Ascending aorta (tissue), 2 donors: ENCODE measurements around the gene LINC00237. TPM values are rescaled to one million over a fixed set of nuclear protein-coding genes. Genes with fewer than 3 reads are reported as not detected.

Source experiments
- DNase-seq, 2 donors: peaks; one replicate each; pipeline ENCODE4 v3.0.0-alpha.2; 2019; ENCODE audit warnings: low spot score in 2 of 2
- H3K27ac ChIP-seq, 2 donors: fragments of 200-600 bp; sonication (generic); one replicate each; pipeline ENCODE4 v1.5.1; 2016 to 2017; ENCODE audit warnings: mild to moderate bottlenecking in 1 of 2
- H3K27me3 ChIP-seq: fragments of 200-600 bp; sonication (generic); one replicate; pipeline ENCODE4 v1.5.1; 2017
- H3K36me3 ChIP-seq, 2 donors: fragments of 200-600 bp; sonication (generic); one replicate each; pipeline ENCODE4 v1.5.1; 2016
- H3K4me1 ChIP-seq, 2 donors: fragments of 200-600 bp; sonication (generic); one replicate each; pipeline ENCODE4 v1.5.1; 2016 to 2017; ENCODE audit warnings: mild to moderate bottlenecking in 1 of 2
- H3K4me3 ChIP-seq, 2 donors: fragments of 200-600 bp; sonication (generic); one replicate each; pipeline ENCODE4 v1.5.1; 2016 to 2017; ENCODE audit warnings: mild to moderate bottlenecking in 1 of 2
- H3K9me3 ChIP-seq, 2 donors: fragments of 200-600 bp; sonication (generic); one replicate each; pipeline ENCODE4 v1.5.1; 2016
- intact Hi-C: fragments of 100-400 bp; cut with DNase I; formaldehyde crosslinking; loops from one replicate; pipeline ENCODE4 v1.15.1; 2023
- total RNA-seq: library from RNA; depleted of rRNA; stranded (reverse); fragments of >200 nt; gene quantifications from one replicate; pipeline ENCODE4 v1.1.0, GENCODE V29; 2016
- TF ChIP-seq, protein P1 (sequence below), 3 experiments: fragments of 200-600 bp in 2 of 3; fragments of 450-650 bp in 1 of 3; sonication (generic) in 2 of 3; IDR thresholded peaks; one replicate each; pipeline ENCODE4 v1.5.1; 2016 to 2019; ENCODE audit warnings: antibody characterized with exemption in 3 of 3, mild to moderate bottlenecking in 1 of 3, moderate library complexity in 1 of 3

The LINC00237 gene
- total RNA-seq, 1 donor from 2014 or later = not detected

DNA sequence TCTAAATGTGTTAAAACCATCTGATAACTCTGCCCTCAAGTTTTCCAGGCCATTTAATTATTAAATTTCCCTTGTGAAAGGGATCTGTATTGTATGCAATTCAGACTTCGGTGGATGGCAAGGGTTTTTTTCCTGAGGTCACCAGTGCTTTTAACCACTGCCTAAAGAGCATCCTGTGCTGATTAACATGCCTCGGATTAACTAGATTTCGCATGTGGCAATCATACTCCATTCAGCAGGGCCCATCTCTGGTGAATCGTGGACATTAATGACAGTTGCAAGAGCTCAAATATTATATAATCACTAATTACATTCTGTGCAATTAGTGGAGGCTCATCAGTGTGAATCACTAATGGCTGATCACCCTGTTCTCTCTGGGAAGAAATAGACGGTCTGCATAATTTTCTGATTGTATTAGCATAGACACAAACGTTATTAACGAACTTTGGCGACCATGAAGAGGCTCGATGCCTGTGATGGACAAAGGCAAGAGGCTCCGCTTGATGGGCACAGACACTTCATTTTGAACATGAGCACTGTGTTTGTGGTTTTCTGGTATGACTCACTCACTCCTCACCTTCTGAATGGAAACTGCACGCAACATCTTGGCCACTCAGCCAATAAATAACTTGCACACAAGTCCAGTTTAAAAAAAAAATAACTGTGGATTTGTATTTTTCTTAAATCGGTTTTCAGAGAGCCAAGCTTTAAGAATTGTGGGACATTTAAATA lies 31.4 kb downstream of the LINC00237 start:
- intact Hi-C loops = no loop called here
- H3K4me3 ChIP-seq = no peak overlapping the region
- no peak overlapping the region for H3K27ac ChIP-seq
- TF ChIP-seq, protein P1, sequence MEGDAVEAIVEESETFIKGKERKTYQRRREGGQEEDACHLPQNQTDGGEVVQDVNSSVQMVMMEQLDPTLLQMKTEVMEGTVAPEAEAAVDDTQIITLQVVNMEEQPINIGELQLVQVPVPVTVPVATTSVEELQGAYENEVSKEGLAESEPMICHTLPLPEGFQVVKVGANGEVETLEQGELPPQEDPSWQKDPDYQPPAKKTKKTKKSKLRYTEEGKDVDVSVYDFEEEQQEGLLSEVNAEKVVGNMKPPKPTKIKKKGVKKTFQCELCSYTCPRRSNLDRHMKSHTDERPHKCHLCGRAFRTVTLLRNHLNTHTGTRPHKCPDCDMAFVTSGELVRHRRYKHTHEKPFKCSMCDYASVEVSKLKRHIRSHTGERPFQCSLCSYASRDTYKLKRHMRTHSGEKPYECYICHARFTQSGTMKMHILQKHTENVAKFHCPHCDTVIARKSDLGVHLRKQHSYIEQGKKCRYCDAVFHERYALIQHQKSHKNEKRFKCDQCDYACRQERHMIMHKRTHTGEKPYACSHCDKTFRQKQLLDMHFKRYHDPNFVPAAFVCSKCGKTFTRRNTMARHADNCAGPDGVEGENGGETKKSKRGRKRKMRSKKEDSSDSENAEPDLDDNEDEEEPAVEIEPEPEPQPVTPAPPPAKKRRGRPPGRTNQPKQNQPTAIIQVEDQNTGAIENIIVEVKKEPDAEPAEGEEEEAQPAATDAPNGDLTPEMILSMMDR (IDR thresholded peaks at IDR 0.05) = no peak
- no peaks in the 10 kb centered on the region for H3K27me3 ChIP-seq
- H3K36me3 ChIP-seq = no peaks in the 10 kb centered on the region
- no peak for DNase-seq
- H3K4me1 ChIP-seq = no peaks in the 10 kb centered on the region
- H3K9me3 ChIP-seq = no peaks in the 10 kb centered on the region

DNA sequence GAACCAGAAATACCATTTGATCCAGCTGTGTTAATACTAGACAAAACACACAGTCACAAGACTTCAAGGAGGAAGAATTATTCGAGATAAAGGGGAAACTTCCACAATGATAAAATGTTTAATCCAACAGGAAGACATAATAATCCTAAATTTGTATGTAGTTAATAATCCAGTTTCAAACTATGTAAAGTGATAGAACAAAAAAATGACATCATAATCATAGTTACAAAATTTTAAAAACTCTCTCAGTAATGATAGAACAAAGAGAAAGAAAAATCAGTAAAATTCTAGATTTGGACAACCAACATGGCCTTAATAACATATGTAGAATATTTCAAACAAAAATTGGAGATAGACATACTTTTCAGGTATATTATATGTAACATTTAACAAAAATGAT lies 38.9 kb downstream of the LINC00237 start:
- H3K4me1 ChIP-seq = no peaks in the 10 kb centered on the region
- no peak for DNase-seq
- intact Hi-C loops = no loop called here
- no peaks in the 10 kb centered on the region for H3K36me3 ChIP-seq
- H3K27me3 ChIP-seq = no peaks in the 10 kb centered on the region
- no peak overlapping the region for H3K4me3 ChIP-seq
- no peaks in the 10 kb centered on the region for H3K9me3 ChIP-seq
- TF ChIP-seq, protein P1 (IDR thresholded peaks at IDR 0.05) = no peak
- no peak overlapping the region for H3K27ac ChIP-seq

DNA sequence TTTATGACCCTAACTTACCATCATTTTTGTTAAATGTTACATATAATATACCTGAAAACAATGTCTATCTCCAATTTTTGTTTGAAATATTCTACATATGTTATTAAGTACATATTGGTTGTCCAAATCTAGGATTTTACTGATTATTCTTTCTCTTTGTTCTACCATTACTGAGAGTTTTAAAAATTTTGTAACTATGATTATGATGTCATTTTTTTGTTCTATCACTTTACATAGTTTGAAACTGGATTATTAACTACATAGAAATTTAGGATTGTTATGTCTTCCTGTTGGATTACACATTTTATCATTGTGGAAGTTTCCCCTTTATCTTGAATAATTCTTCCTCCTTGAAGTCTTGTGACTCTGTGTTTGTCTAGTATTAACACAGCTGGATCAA lies 41.2 kb downstream of the LINC00237 start:
- Histone ChIP-seq H3K9me3 (no peaks in the 10 kb centered on the region), H3K4me3 (no peak overlapping the region), H3K27me3 (no peaks in the 10 kb centered on the region), H3K27ac (no peak overlapping the region), H3K36me3 (no peaks in the 10 kb centered on the region), H3K4me1 (no peaks in the 10 kb centered on the region)
- TF ChIP-seq, protein P1 (IDR thresholded peaks at IDR 0.05) = no peak
- intact Hi-C loops = no loop called here
- DNase-seq = no peak

DNA sequence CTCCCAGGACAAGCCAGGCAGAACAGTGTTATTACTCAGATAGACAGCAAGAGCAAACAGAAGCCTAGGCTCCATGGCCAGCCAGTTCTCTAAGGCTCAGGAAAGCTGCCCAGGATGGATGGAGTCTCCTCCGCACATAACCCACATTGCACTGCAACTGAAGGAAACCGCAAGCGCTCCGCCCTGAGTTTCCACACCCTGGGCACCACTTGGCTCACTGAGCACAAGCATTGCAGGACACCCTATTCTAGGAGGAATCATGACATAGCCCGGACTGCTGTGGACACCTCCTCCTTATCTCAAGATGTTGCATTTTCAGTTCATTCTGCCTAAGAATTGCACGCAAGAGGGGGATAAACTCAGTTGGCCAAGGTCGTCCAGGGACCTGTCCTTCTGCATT lies 42.9 kb downstream of the LINC00237 start:
- intact Hi-C loops = no loop called here
- H3K27me3 ChIP-seq = no peaks in the 10 kb centered on the region
- H3K36me3 ChIP-seq = no peaks in the 10 kb centered on the region
- H3K27ac ChIP-seq = no peak overlapping the region
- TF ChIP-seq, protein P1 (IDR thresholded peaks at IDR 0.05) = no peak
- no peaks in the 10 kb centered on the region for H3K9me3 ChIP-seq
- no peaks in the 10 kb centered on the region for H3K4me1 ChIP-seq
- H3K4me3 ChIP-seq = no peak overlapping the region
- DNase-seq = no peak

DNA sequence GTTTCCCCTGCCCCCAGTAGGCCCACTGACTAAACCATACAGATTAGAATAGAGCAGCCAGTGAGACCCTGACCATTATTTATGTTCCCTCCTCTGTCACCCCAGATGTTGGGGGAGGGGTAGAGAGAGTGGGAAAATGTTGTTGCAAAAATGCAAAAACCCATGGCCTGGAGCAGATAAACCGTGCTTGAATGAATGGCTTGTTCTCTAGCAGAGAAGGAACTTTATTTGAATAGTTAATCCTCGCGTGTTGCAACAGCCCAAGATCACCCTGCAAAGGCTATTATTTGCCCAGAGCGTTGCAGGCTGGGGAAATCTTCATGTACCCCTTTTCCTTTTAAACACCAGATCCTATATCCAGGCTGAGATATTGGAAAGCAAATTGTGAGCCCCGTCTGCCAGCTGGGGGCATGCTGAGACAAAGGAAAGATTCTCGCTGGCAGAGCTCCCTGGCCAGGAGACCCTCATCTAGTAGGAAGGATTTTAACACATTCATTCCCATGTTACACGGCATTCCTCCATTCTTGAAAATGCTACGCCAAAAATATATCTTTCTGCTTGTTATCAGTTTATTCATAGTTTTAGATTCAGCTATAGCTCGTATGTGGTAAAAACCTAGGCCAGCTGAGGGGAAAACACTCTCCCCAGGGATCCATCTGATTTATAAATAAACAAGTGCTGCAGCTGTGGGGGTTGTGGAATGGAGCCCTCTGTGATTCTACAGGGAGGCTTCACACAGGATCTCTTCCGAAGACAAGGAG lies 53.0 kb downstream of the LINC00237 start:
- no peaks in the 10 kb centered on the region for H3K27me3 ChIP-seq
- H3K36me3 ChIP-seq = no peaks in the 10 kb centered on the region
- no peak for DNase-seq
- intact Hi-C loops = no loop called here
- no peaks in the 10 kb centered on the region for H3K4me1 ChIP-seq
- H3K27ac ChIP-seq = no peak overlapping the region
- TF ChIP-seq, protein P1 (IDR thresholded peaks at IDR 0.05) = no peak
- H3K9me3 ChIP-seq = no peaks in the 10 kb centered on the region
- H3K4me3 ChIP-seq = no peak overlapping the region
